Spleen (tissue), 11 donors: Measurements from ENCODE around the gene EDN3. TPM values are rescaled to one million over a fixed set of nuclear protein-coding genes. Genes with fewer than 3 reads are reported as not detected.

Experiments
- DNase-seq: peaks from one replicate; pipeline ENCODE4 v3.0.0-alpha.2; 2020
- H3K27ac ChIP-seq, 8 donors: fragments of 200-600 bp; sonication (generic) in 7 of 8; 1 replicate in 4 of 8; 2 replicates in 4 of 8; pipeline versions ENCODE4 v1.5.0 to v1.8.0; 2016 to 2021; ENCODE audit warnings: inconsistent platforms in 4 of 8, mild to moderate bottlenecking in 4 of 8, moderate library complexity in 1 of 8
- H3K27me3 ChIP-seq, 7 donors: fragments of 200-600 bp; sonication (generic) in 6 of 7; replicated peaks in 1 of 7; 1 replicate in 4 of 7; 2 replicates in 3 of 7; pipeline versions ENCODE4 v1.5.0 to v1.8.0; 2016 to 2021; ENCODE audit warnings: inconsistent platforms in 3 of 7, mild to moderate bottlenecking in 1 of 7
- H3K36me3 ChIP-seq, 6 donors: fragments of 200-600 bp; sonication (generic) in 5 of 6; 1 replicate in 4 of 6; 2 replicates in 2 of 6; pipeline versions ENCODE4 v1.5.0 to v1.8.0; 2016 to 2021; ENCODE audit warnings: inconsistent platforms in 2 of 6
- H3K4me1 ChIP-seq, 6 donors: fragments of 200-600 bp; sonication (generic) in 5 of 6; 1 replicate in 3 of 6; 2 replicates in 3 of 6; pipeline versions ENCODE4 v1.5.0 to v1.8.0; 2016 to 2021; ENCODE audit warnings: inconsistent platforms in 3 of 6
- H3K4me3 ChIP-seq, 8 donors: fragments of 200-600 bp; sonication (generic) in 7 of 8; 1 replicate in 4 of 8; 2 replicates in 4 of 8; pipeline versions ENCODE4 v1.5.0 to v1.8.0; 2016 to 2021; ENCODE audit warnings: inconsistent platforms in 4 of 8, mild to moderate bottlenecking in 4 of 8, moderate library complexity in 2 of 8
- H3K9me3 ChIP-seq, 8 donors: fragments of 200-600 bp; sonication (generic) in 7 of 8; 1 replicate in 4 of 8; 2 replicates in 4 of 8; pipeline versions ENCODE4 v1.5.0 to v1.8.0; 2016 to 2021; ENCODE audit warnings: inconsistent platforms in 4 of 8
- CTCF ChIP-seq, 11 experiments: fragments of 200-600 bp in 7 of 11; fragments of 450-650 bp in 4 of 11; sonication (generic) in 4 of 11; IDR thresholded peaks in 8 of 11; conservative IDR thresholded peaks in 3 of 11; 1 replicate in 7 of 11; 2 replicates in 4 of 11; pipeline versions ENCODE4 v1.4.0 to v1.8.0; 2016 to 2021; ENCODE audit warnings: antibody characterized with exemption in 11 of 11, inconsistent platforms in 4 of 11, mild to moderate bottlenecking in 1 of 11
- POLR2A ChIP-seq, 3 donors: fragments of 450-650 bp; IDR thresholded peaks; one replicate each; pipeline ENCODE4 v1.5.1; 2017; ENCODE audit warnings: antibody characterized with exemption in 3 of 3, mild to moderate bottlenecking in 1 of 3
- POLR2AphosphoS5 ChIP-seq, 3 donors: sonication (generic); formaldehyde crosslinking; IDR thresholded peaks; one replicate each; pipeline ENCODE4 v1.5.1; 2017; ENCODE audit warnings: antibody characterized with exemption in 3 of 3
- WGBS, 5 donors: extraction: QIAGEN DNeasy Blood & Tissue Kit in 3 of 5; methylation state at CpG; one replicate each; pipeline versions ENCODE4 v1.1.5 to v1.1.7; 2013 to 2018; 5-methylcytosine and 5-hydroxymethylcytosine counted together
- intact Hi-C: fragments of 100-400 bp; cut with DNase I; formaldehyde crosslinking; loops from one replicate; pipeline ENCODE4 v1.15.0; 2023; ENCODE audit warnings: low total_unique reads
- polyA plus RNA-seq, 3 donors: library from polyadenylated mRNA; stranded (reverse); fragments of 200-250 nt; gene quantifications; one replicate each; pipeline ENCODE4 v1.2.1, GENCODE V29; 2013
- total RNA-seq, 7 donors: library from RNA; depleted of rRNA in 3 of 7; stranded (reverse); fragments of >200 nt in 3 of 7; fragmentation: NEBNext Ultra II Directional in 4 of 7; extraction: Animal tissue kit (Norgen Biotek cat#: 25700) in 4 of 7; gene quantifications; one replicate each; pipeline versions ENCODE4 v1.1.0 to v1.2.1, GENCODE V29; 2016 to 2021
- donor health status: healthy with polysubstance abuse.
- donor health status: DM: no; HTN: no; CAD: no; lungs with moderate emphysema.
- donor health status: DM: no; HTN: no; CAD: no.
- donor health status: Bipolar disorder and iron deficiency.
- donor health status: healthy.
- donor health status: DM: no; HTN: no; CAD: no.
- donor health status: DM: yes; HTN: yes; CAD: no.

Gene EDN3
- total and polyA plus RNA-seq, 10 donors, result 1.6 to 13.6 (median 6.1) TPM

- no peak for DNase-seq
- H3K9me3 ChIP-seq, result no peaks in the 10 kb centered on the region
- 84 to 95% (median 89%) methylated on average over 8 to 10 of the region's 10 CpGs for WGBS, 5 donors
- H3K4me1 ChIP-seq, result no peaks in the 10 kb centered on the region
- no peaks in the 10 kb centered on the region for H3K36me3 ChIP-seq
- H3K27me3 ChIP-seq, result peaks cover 0 to 3% (median 0%) of the 10 kb centered on the region in 7 donors
- no peak for TF ChIP-seq POLR2A (IDR thresholded peaks at IDR 0.05)
- no peak for TF ChIP-seq CTCF (IDR thresholded peaks at IDR 0.05 in 8 of 11, conservative IDR thresholded peaks at IDR 0.05 in 3 of 11)
- no peak for TF ChIP-seq POLR2AphosphoS5 (IDR thresholded peaks at IDR 0.05)
- no peak overlapping the region for H3K27ac ChIP-seq
- intact Hi-C loops, result no loop called here
- no peak overlapping the region for H3K4me3 ChIP-seq
Observed at GRCh38 chr20:59320426-59320825, 20.0 kb downstream of the EDN3 start.

DNA sequence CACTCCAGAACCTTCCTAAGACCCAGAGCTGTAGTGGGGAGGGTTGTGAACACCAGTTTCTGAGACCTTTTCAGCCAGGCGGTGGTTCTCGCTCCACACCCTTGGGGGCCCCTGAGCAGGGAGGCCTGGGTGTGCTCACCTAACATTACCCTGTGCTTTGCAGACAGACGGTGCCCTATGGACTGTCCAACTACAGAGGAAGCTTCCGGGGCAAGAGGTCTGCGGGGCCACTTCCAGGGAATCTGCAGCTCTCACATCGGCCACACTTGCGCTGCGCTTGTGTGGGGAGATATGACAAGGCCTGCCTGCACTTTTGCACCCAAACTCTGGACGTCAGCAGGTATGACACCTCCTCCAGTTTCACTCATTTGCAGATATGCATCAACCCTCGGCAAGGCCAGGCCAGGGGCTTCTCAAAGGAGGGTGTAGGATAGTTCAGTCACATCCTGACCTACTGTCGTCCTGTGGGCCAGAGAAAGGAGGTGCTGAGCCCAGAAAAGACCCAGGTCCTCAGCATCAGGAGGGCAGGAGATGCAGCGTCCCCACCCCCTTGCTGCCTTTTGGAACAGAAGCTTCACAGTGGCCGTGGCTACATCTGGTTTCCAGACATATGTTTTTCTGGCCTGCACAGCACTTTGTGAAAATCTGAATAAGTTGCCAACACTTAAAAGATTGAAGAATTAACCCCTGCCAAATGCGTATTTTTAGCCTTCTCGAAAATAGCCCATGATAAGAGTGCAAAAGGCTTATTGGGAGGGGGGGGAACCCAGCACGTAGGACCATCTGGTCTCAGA, 20.6 kb downstream of the EDN3 start:
- DNase-seq, result no peak
- Histone ChIP-seq H3K27me3 (peaks cover 0 to 3% (median 0%) of the 10 kb centered on the region in 7 donors), H3K4me3 (no peak overlapping the region), H3K27ac (no peak overlapping the region), H3K4me1 (no peaks in the 10 kb centered on the region), H3K9me3 (no peaks in the 10 kb centered on the region), H3K36me3 (no peaks in the 10 kb centered on the region)
- intact Hi-C loops, result no loop called here
- 86 to 89% (median 87%) methylated on average over 13 to 16 of the region's 16 CpGs for WGBS, 5 donors
- TF ChIP-seq CTCF (IDR thresholded peaks at IDR 0.05 in 8 of 11, conservative IDR thresholded peaks at IDR 0.05 in 3 of 11) (no peak), POLR2A (IDR thresholded peaks at IDR 0.05) (no peak), POLR2AphosphoS5 (IDR thresholded peaks at IDR 0.05) (no peak)

DNA sequence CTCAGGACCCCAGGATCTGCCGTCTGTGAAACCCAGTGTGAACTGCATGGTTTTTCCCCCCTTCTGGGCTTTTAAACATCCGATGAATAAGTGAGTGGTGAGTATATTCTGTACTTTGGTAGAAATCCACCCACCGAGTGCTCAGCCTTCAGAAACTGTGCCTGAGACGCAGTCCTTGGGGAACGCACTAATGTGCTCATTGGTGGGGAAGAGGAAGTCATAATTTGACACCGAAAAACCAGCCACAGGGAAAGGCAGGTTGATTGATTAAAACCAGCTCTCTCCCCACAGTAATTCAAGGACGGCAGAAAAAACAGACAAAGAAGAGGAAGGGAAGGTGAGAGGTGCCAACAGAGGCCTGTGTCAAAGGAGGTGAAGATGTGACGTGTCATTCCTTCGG, 21.7 kb downstream of the EDN3 start:
- TF ChIP-seq POLR2AphosphoS5 (IDR thresholded peaks at IDR 0.05), result no peak
- TF ChIP-seq POLR2A (IDR thresholded peaks at IDR 0.05), result no peak
- TF ChIP-seq CTCF (IDR thresholded peaks at IDR 0.05 in 8 of 11, conservative IDR thresholded peaks at IDR 0.05 in 3 of 11), result no peak
- intact Hi-C loops, result no loop called here
- no peak overlapping the region for H3K4me3 ChIP-seq
- no peak for DNase-seq
- no peaks in the 10 kb centered on the region for H3K9me3 ChIP-seq
- 43 to 59% (median 48%) methylated on average over 9 of the region's 9 CpGs for WGBS, 5 donors
- H3K4me1 ChIP-seq, result no peaks in the 10 kb centered on the region
- no peak overlapping the region for H3K27ac ChIP-seq
- H3K27me3 ChIP-seq, result peaks cover 0 to 4% (median 0%) of the 10 kb centered on the region in 7 donors
- no peaks in the 10 kb centered on the region for H3K36me3 ChIP-seq

DNA sequence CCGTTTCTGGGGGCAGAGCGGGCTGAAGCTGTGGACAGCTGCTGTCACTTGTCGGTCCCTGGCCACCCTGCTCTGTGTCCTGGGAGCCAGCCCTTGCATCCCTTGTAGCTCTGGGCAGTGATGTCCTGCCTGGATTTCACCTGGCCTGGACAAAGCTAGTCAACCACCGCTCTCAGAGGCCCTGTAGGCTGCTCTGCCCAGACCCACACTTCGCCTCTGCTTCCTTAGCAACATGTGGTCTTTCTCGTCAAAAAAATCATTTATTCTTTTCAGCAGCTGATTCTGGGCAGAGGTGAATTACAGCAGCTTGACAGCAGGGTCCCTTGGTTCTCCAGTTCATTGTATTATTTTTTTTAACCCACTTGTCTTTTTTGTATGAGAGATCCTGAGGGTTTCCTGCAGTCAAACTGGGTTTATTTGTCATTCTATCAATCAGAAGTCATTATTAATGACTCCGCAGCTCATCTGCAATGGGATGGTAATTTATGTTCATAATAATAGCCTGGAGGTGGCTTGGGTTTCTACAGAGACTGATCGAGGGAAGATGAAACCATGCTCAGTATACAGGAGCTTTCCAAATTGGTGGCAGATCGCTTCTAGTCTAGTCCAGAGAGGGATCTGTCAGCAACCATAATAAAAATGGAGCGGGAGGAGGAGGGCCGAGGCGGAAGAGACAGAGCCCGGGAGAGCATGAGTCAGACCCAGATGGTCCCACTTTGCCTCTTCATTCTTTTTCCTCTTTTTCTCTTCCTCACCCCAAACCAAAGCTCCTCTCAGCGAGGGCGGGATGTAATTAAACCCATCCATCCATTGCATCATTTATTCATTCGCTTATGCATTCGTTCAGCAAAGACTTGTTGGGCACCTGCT, 22.4 kb downstream of the EDN3 start:
- H3K9me3 ChIP-seq, result no peaks in the 10 kb centered on the region
- H3K27ac ChIP-seq, result no peak overlapping the region
- H3K36me3 ChIP-seq, result no peaks in the 10 kb centered on the region
- H3K27me3 ChIP-seq, result peaks cover 0 to 9% (median 0%) of the 10 kb centered on the region in 7 donors
- no peak overlapping the region for H3K4me3 ChIP-seq
- TF ChIP-seq POLR2AphosphoS5 (IDR thresholded peaks at IDR 0.05), result no peak
- no peak for TF ChIP-seq POLR2A (IDR thresholded peaks at IDR 0.05)
- no peak for TF ChIP-seq CTCF (IDR thresholded peaks at IDR 0.05 in 8 of 11, conservative IDR thresholded peaks at IDR 0.05 in 3 of 11)
- peak; percentile 31 for DNase-seq
- no peaks in the 10 kb centered on the region for H3K4me1 ChIP-seq
- intact Hi-C loops, result no loop called here
- 84 to 88% (median 85%) methylated on average over 16 to 17 of the region's 17 CpGs for WGBS, 5 donors
